ENCODE results near the gene RBMS3. TPM values are rescaled to one million over a fixed set of nuclear protein-coding genes. Genes with fewer than 3 reads are reported as not detected.

RBMS3 gene
- total RNA-seq, 1 donor from 2014 or later = 65.1 TPM

DNA sequence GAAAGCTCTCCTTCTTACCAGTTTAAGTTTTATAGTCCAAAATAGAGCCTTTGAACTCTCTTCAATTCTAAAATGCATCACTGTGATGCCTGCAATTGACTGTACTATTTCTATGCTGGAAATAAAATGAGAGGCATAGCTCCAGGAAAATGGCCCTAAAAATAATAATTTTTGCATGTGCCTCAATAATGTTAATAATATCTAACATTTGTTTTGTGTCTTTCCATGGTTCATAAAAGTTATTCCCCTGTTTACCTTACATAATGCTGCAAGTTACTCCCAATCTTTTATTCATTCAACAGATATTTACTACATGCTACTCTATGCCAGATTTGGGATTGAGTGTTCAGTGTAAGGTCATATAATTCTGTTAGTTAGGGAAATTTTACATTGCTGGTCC lies 574.0 kb downstream of the RBMS3 start:
- no peak for DNase-seq
- peaks cover 3% of the 10 kb centered on the region for H3K9me3 Mint-ChIP-seq (ENCODE audit: unreplicated experiment)
- no peaks in the 10 kb centered on the region for H3K4me1 Mint-ChIP-seq (ENCODE audit: low read depth, unreplicated experiment)
- TF ChIP-seq, protein P1, sequence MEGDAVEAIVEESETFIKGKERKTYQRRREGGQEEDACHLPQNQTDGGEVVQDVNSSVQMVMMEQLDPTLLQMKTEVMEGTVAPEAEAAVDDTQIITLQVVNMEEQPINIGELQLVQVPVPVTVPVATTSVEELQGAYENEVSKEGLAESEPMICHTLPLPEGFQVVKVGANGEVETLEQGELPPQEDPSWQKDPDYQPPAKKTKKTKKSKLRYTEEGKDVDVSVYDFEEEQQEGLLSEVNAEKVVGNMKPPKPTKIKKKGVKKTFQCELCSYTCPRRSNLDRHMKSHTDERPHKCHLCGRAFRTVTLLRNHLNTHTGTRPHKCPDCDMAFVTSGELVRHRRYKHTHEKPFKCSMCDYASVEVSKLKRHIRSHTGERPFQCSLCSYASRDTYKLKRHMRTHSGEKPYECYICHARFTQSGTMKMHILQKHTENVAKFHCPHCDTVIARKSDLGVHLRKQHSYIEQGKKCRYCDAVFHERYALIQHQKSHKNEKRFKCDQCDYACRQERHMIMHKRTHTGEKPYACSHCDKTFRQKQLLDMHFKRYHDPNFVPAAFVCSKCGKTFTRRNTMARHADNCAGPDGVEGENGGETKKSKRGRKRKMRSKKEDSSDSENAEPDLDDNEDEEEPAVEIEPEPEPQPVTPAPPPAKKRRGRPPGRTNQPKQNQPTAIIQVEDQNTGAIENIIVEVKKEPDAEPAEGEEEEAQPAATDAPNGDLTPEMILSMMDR (IDR thresholded peaks at IDR 0.05; ENCODE audit: partially characterized antibody, unreplicated experiment) = no peak
- H3K36me3 Mint-ChIP-seq (ENCODE audit: unreplicated experiment) = peaks cover 6% of the 10 kb centered on the region
- no peak overlapping the region for H3K27ac Mint-ChIP-seq (ENCODE audit: unreplicated experiment)
- H3K4me3 Mint-ChIP-seq (ENCODE audit: unreplicated experiment) = no peak overlapping the region
- no peaks in the 10 kb centered on the region for H3K27me3 Mint-ChIP-seq (ENCODE audit: unreplicated experiment)

DNA sequence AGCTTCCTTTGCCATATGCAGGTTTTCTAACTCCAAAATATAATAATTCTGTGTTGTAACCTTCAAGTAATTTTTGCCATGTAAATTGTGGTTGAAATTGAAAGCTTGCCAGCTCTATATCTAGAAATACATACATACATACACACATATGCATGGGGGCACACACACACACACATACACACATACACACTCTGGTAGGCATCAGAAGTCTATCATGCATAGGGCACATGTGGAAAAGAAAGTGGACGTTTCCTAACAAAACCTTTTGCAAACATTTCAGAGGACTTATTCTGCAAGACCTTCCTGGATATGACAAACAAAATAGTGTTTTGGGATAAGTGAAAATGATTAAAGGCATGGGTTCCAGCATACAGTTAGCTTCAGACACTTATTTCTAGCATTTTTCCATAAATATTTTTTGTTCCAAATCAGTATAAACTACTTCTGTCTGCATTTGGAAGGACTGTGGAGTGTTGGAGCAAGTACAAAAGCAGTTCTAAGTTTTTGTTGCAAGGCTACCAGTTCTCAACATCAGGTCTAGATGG lies 578.9 kb downstream of the RBMS3 start:
- TF ChIP-seq, protein P1 (IDR thresholded peaks at IDR 0.05; ENCODE audit: partially characterized antibody, unreplicated experiment) = no peak

DNA sequence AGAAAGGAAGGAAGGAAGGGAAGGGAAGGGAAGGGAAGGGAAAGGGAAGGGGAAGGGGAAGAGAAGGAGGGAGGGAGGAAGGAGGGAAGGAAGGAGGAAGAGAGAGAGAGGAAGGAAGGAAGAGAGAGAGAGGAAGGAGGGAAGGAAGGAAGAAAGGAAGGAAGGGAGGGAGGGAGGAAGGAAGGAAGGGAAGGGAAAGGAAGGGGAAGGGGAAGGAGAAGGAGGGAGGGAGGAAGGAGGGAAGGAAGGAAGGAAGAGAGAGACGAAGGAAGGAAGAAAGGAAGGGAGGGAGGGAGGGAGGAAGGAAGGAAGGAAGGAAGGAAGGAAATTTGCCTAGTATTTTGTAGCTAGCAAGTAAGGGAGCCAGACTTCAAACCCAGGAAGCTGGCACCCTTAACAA lies 583.9 kb downstream of the RBMS3 start:
- Mint-ChIP-seq H3K9me3 (ENCODE audit: unreplicated experiment) (no peaks in the 10 kb centered on the region), H3K27me3 (ENCODE audit: unreplicated experiment) (no peaks in the 10 kb centered on the region), H3K27ac (ENCODE audit: unreplicated experiment) (no peak overlapping the region), H3K36me3 (ENCODE audit: unreplicated experiment) (no peaks in the 10 kb centered on the region), H3K4me3 (ENCODE audit: unreplicated experiment) (no peak overlapping the region), H3K4me1 (ENCODE audit: low read depth, unreplicated experiment) (peaks cover 7% of the 10 kb centered on the region)
- no peak for DNase-seq
- TF ChIP-seq, protein P1 (IDR thresholded peaks at IDR 0.05; ENCODE audit: partially characterized antibody, unreplicated experiment) = no peak

More for the DNA sequence above, 578.9 kb downstream of the RBMS3 start:
- no peak for DNase-seq
- H3K36me3 Mint-ChIP-seq (ENCODE audit: unreplicated experiment) = no peaks in the 10 kb centered on the region
- H3K4me1 Mint-ChIP-seq (ENCODE audit: low read depth, unreplicated experiment) = peaks cover 7% of the 10 kb centered on the region
- H3K4me3 Mint-ChIP-seq (ENCODE audit: unreplicated experiment) = no peak overlapping the region
- no peaks in the 10 kb centered on the region for H3K9me3 Mint-ChIP-seq (ENCODE audit: unreplicated experiment)
- no peaks in the 10 kb centered on the region for H3K27me3 Mint-ChIP-seq (ENCODE audit: unreplicated experiment)
- no peak overlapping the region for H3K27ac Mint-ChIP-seq (ENCODE audit: unreplicated experiment)

- TF ChIP-seq, protein P1 (IDR thresholded peaks at IDR 0.05; ENCODE audit: partially characterized antibody, unreplicated experiment) = no peak
- H3K4me1 Mint-ChIP-seq (ENCODE audit: low read depth, unreplicated experiment) = no peaks in the 10 kb centered on the region
- H3K27ac Mint-ChIP-seq (ENCODE audit: unreplicated experiment) = no peak overlapping the region
- no peak overlapping the region for H3K4me3 Mint-ChIP-seq (ENCODE audit: unreplicated experiment)
- H3K27me3 Mint-ChIP-seq (ENCODE audit: unreplicated experiment) = no peaks in the 10 kb centered on the region
- DNase-seq = no peak
- H3K9me3 Mint-ChIP-seq (ENCODE audit: unreplicated experiment) = no peaks in the 10 kb centered on the region
- H3K36me3 Mint-ChIP-seq (ENCODE audit: unreplicated experiment) = no peaks in the 10 kb centered on the region
Measured at GRCh38 chr3:29868543-29869101, 587.8 kb downstream of the RBMS3 start.

GRCh38 chr3:29870136-29870535 lies 589.3 kb downstream of the RBMS3 start:
- H3K27me3 Mint-ChIP-seq (ENCODE audit: unreplicated experiment) = no peaks in the 10 kb centered on the region
- no peaks in the 10 kb centered on the region for H3K4me1 Mint-ChIP-seq (ENCODE audit: low read depth, unreplicated experiment)
- no peak for DNase-seq
- H3K36me3 Mint-ChIP-seq (ENCODE audit: unreplicated experiment) = no peaks in the 10 kb centered on the region
- TF ChIP-seq, protein P1 (IDR thresholded peaks at IDR 0.05; ENCODE audit: partially characterized antibody, unreplicated experiment) = no peak
- no peak overlapping the region for H3K27ac Mint-ChIP-seq (ENCODE audit: unreplicated experiment)
- H3K9me3 Mint-ChIP-seq (ENCODE audit: unreplicated experiment) = no peaks in the 10 kb centered on the region
- no peak overlapping the region for H3K4me3 Mint-ChIP-seq (ENCODE audit: unreplicated experiment)
